ENCODE measurements around the gene PUSL1.

PUSL1 gene

DNA sequence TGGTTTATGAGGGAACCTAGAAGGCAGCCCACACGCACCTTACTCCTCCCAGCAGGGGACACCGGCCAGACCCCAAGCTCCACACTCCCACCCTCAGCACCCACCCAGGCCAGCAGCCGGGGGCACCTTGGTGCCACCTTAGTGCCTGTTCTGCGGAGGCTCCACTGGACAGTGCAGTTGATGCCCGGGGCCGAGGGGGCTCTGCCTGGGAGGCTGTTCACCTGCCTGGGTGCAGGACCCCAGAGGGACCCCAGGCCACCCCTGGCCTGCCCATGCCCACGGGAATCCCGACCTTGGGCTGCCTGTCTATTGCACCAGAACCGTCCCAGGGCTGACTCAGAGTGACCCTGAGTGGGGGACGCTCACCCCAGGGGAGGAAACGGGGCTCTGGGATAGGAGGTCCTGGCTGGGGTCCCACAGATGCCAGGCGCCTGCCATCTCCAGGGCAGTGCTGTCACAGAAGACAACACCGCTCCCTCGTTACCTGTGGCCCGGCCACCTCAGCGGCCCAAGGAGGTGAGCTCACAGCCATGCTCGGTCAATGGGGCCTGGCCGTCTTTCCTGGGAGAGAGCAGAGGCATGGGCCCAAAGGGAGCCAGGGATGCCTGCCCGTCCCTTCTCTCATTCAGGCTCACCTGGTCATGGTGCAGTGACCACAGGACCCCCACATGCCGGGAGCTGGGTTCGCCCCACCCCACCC lies 27.5 kb upstream of the PUSL1 start:
- no peak for DNase-seq

DNA sequence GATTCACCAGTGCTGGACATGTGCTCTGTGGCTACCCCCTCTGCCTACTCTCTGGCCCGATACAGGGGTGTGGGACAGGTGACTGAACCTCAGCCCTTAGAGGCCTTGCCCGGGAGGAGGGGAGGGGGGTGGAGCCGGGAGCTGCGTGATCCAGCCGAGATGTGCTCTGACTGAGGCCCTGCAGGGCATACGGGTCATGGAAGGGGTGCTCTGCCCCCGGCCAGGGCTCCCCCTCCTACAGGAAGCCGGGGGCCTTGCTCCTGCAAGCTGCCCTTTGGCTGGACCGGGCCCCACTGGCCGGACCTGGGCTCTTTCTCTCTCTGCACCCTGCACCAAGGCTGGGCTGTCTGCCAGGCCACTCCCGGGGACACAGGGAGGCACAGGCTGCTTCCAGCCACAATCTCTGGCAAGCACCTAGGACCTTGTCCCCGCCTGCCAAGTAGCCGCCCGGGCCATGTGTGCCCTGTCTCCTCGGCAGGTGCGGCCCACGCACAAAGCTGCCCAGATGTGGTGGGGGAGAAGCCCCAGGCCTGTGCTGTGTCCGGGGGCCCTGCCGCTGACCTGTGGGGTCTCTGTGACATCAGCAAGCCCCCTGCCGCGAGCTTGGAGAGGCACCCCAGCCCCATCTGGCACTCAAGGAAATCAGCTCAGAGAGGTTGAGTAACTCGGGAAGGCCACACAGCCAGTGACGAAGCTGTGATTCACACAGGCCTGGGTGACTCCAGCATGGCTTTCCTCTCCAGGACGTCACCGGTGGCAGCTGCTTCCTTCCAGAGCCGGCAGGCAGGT lies 26.7 kb upstream of the PUSL1 start:
- DNase-seq, result peak; percentile 46

DNA sequence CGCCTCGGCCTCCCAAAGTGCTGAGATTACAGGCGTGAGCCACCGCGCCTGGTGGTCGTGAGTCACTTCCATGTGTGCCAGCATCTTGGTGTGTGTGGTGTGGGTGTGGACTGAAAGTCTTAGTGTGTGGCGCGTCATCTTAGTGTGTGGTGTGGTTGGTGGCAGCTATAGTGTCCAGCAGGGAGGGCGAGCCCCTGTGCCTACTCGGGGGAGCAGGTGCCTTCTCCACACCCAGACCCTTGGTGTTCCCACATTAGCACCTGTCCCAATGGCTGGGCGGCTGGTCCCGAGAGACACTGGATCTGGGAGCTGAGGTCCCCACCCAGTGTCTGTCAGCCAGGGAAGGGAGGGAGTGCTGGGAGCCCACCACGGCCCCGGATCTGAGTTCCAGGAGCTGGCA lies 25.4 kb upstream of the PUSL1 start:
- peak; percentile 51 for DNase-seq

DNA sequence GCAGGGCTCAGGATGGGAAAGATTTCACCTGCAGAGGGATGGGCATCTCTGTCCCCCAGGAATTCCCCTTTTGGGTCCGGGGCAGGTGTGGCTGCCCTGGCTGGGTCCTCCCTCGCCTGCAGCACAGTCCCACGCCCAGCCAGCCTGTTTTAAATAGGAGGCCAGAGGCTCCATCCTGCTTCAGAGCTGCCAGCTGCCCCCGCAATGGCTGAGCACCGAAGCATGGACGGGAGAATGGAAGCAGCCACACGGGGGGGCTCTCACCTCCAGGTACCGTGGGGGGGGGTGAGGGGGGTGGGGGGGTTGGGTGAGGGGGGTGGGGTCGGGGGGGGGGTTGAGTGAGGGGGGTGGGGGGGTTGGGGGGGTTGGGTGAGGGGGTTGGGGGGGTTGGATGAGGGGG lies 24.6 kb upstream of the PUSL1 start:
- no peak for DNase-seq

DNA sequence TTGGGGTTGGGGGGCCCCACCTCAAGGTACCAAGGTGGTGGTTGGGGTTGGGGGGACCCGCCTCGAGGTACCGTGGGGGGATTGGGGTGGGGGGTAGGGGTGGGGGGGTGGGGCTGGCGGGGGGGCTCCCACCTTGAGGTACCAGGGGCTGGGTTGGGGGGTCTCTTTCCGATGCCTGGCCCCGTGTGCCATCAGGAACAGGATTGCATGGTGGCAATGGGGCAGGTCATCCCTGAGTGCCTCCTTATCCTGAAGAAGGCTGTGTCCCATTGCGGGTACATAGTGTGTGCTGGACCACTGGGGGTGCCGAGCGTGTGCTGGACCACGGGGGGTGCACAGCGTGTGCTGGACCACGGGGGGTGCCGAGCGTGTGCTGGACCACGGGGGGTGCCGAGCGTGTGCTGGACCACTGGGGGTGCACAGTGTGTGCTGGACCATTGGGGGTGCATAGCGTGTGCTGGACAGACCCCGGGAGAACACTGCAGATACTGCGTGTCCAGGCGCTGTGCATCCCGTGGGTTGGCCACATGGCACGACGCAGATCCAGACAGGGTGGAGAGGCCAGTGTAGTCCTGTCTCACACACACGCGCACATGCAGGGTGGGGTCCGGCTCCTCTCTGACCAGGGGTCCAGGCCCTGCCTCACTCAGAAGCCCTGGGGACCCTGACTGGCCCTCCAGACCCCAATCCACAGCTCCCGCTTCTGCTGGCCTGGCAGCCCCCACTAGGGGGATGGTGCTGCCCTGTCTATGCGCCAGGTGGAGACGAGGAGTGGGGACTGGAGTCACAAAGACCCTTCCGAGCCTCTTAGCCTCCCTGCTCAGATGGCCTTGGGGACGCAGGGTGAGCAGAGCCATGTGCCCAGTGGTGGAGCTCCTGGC lies 23.9 kb upstream of the PUSL1 start:
- DNase-seq, result no peak

DNA sequence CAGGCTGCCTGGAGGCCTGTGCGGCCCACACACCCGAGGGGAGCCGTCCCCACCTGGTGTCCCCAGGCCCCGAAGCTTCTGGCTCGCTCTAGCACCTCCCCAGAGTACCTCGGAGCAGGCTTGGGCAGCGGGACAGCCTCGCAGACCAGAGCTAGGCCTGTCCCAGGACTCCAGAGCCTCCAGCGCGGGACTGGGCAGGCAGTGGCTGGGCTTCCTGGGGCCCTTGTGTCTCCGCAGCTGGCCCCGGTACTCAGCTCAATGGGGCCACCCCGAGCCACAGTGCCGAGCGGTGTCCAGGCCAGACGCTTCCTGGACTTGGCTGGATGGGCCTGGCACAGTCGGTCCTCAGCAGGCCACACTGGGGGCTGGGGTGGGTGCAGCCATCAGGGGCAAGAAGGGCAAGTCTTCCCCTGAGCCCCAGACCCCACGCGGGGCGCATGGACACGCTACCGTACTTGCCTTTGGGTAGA lies 23.3 kb upstream of the PUSL1 start:
- no peak for DNase-seq

DNA sequence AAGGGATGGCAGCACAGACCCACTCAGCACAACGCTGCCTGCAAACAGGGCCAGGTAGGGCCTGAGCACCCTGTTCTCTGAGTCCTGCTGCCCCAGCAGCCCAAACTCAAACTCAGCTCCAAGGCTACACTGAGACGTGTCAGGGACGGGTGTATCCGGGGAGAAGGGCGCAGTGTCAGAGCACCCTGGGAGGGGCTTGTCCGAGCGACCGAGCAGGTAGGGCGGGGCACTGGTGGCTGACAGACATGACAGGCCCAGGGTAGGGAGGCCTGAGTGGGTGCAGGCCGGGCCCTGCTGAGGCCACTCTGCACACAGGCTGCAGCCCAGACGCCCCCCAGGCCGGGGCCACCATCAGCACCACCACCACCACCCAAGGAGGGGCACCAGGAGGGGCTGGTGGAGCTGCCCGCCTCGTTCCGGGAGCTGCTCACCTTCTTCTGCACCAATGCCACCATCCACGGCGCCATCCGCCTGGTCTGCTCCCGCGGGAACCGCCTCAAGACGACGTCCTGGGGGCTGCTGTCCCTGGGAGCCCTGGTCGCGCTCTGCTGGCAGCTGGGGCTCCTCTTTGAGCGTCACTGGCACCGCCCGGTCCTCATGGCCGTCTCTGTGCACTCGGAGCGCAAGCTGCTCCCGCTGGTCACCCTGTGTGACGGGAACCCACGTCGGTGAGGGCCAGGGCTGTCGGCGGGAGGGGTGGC lies 22.6 kb upstream of the PUSL1 start:
- DNase-seq, result no peak

DNA sequence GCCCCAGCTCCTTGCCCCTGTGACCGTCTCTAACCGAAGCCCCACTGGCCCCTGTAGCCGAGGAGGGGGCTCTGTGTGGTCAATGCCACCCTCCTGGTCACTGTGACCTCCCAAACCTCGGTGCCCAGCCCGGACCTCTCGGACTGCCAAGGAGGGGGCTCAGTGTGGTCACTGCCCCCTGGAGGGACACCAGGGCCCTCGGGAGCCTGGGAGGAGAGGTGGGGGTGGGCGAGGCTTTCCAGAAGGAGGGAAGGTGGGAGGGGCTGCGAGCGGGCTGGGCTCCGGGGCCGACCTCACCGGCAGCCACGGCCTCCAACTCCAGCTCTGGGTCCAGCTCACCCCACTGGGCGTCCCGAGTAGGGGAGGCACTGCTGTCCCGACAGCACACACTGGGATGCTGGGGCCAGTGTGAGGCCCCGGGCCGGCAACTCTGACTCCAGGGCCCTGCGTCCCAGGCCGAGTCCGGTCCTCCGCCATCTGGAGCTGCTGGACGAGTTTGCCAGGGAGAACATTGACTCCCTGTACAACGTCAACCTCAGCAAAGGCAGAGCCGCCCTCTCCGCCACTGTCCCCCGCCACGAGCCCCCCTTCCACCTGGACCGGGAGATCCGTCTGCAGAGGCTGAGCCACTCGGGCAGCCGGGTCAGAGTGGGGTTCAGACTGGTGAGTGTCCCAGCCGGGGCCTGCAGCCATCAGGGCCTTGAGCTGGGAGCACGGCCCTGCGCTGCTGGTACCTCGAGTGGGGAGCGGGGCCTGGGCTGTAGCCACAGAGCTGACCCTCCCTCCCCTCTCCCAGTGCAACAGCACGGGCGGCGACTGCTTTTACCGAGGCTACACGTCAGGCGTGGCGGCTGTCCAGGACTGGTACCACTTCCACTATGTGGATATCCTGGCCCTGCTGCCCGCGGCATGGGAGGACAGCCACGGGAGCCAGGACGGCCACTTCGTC lies 21.8 kb upstream of the PUSL1 start:
- DNase-seq, result no peak

DNA sequence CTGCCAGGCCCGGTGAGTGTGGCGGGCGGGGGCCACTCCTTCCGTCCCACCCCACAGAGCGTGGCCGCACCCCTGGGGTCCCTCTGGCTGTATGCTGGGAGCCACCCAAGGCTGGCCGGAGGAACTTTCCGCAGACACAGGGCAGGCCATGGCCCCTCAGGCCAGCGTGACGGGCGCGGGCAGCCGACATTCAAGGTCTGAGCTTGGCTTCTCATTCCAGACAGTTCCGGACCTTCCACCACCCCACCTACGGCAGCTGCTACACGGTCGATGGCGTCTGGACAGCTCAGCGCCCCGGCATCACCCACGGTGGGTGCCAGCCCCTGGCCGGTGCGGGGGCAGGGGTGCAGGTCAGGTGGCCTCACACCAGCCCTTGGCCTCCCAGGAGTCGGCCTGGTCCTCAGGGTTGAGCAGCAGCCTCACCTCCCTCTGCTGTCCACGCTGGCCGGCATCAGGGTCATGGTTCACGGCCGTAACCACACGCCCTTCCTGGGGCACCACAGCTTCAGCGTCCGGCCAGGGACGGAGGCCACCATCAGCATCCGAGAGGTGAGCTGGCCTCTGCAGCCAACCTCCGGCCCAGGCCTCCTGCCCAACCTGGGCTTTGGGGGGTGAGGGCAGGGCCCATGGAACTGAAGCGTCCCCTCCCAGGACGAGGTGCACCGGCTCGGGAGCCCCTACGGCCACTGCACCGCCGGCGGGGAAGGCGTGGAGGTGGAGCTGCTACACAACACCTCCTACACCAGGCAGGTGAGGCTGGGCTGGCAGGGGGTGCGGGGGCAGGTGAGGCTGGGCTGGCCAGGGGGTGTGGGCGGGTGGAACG lies 20.9 kb upstream of the PUSL1 start:
- no peak for DNase-seq

DNA sequence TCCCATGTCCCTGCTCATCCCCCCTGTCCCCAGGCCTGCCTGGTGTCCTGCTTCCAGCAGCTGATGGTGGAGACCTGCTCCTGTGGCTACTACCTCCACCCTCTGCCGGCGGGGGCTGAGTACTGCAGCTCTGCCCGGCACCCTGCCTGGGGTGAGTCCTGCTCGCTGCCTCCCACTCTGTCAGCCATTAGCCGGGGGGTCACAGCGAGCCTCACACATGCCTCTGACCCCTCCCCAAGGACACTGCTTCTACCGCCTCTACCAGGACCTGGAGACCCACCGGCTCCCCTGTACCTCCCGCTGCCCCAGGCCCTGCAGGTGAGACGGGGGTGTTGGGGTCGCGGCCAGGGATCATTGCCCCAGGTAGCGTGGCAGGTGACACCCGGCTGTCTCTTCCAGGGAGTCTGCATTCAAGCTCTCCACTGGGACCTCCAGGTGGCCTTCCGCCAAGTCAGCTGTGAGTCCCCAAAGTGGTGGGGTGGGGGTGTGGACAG lies 18.1 kb upstream of the PUSL1 start:
- DNase-seq, result peak; percentile 76

DNA sequence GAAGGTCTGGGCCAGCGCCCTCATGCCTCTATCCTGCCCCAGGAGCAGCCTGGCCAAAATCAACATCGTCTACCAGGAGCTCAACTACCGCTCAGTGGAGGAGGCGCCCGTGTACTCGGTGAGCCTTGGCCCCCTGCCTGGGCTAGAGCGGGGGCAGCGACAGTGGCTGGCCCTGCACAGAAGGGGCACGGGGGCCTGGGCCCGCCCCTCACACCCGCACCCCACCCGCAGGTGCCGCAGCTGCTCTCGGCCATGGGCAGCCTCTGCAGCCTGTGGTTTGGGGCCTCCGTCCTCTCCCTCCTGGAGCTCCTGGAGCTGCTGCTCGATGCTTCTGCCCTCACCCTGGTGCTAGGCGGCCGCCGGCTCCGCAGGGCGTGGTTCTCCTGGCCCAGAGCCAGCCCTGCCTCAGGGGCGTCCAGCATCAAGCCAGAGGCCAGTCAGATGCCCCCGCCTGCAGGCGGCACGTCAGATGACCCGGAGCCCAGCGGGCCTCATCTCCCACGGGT lies 17.3 kb upstream of the PUSL1 start:
- no peak for DNase-seq

DNA sequence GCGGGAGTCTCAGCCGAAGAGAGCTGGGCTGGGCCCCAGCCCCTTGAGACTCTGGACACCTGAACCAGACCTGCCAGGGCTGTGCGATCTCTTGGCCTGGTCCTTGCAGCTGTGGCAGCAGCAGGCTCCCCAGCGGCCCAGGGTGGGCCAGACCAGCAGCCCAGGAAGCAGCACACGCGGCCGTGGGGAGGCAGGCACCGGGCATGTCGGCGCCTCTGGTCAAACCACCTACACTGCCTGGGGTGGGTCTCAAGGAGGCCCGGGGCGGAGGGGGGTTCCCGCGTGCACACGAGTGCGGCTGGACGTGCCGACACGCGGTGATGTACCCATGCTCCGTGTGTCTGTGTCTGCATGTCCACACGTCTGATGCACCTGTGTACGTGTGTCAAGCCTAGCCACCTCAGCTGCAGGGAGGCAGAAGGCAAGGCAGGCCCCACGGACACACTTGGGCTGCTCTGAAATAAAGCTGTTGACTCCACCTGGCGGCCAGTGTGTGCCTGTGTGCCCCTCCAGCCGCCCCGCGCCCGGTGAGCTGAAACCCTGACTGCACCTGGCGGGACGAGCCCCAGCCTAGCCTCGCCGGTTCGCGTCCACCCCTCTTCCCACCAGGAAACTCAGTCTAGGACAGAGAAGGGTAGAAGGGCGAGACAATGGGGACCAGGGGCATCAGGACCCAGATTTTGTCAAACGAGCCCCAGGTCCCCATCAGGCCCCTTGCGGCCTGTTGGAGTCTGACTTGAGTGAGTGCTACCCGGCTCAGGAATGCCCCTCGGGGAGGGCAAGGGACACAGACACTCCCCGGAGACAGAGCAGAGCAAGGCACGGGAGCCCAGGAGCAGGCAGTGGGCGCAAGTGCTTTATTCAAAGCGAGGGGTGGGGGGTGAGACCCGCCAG lies 16.6 kb upstream of the PUSL1 start:
- peak; percentile 75 for DNase-seq

DNA sequence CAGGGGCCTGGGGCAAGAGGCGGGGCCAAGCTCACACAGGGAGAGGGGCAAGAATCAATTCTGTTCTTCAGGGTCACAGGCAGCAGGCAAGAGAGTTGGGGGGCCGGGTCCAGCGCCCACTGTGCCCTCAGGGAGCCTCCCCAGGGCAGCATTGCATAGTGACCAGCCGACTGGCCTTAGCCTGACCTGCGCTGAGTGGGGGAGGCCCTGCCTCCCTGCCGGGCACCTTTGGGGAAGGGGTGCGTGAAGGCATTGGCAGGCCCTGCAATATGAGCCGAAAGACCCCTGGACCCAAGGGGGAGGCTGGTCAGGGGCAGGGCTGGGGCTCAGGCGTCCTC lies 16.0 kb upstream of the PUSL1 start:
- no peak for DNase-seq

DNA sequence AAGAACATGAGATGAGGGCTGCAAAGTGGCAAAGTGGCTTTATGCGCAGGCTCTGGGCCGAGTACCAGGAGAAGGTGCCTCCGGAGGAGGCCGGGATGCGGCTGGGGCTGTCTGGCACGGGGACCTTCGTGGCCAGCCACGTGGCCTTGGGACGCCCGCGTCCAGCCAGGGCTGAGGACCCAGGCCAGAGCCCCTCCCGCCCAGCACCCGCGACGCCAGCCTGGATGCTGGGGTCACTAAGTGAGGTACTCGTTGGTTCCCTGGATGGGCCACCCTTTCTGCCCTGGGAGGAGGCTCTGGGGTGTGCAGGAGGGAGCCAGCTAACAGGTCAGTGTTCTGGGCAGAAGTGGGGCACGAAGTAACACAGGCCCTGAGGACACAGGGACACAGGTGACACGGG lies 15.5 kb upstream of the PUSL1 start:
- no peak for DNase-seq

DNA sequence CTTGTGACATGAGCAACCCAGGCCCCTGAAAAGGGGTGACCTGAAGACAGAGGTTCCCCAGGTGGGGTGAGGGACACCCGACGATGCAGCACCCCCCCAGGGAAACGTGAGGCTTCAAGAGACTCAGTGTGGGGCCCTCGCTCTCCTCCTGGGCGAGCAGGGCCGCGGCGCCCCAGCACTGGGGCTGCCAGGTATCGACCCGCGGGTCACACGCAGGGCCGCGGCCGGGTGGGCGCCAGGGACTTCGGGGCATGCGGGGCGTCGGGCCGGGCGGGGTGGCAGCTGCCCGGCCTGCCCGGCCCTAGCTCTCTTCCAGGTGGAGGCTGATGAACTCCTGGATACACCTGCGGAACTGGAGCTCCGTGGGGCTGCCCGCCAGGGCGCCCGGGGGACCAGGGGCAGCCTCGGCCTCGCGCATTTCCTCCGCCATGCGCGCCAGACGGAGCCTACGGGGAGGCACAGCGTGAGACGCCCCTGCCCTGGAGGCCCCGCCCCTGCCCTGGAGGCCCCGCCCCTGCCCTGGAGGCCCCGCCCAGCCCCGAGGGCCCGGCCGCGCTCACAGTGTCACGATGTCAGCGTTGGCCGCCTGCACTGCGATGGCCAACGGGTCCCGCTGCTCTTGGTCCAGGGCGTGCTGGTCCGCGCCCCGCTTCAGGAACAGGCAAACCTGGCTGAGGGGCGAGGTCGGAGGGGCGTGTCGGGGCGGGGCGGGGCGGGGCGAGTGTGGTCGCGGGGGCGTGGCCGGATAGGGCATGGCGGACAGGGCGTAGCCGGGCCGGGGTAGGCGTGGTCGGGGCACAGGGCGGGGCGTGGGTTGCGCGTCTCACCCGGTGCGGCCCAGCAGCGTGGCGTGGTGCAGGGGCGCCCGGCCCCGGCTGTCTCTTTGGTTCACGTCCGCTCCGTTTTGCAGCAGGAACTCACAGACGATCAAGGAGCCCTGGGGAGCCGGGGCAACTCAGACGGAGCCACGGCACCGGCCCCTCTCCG lies 14.8 kb upstream of the PUSL1 start:
- no peak for DNase-seq

DNA sequence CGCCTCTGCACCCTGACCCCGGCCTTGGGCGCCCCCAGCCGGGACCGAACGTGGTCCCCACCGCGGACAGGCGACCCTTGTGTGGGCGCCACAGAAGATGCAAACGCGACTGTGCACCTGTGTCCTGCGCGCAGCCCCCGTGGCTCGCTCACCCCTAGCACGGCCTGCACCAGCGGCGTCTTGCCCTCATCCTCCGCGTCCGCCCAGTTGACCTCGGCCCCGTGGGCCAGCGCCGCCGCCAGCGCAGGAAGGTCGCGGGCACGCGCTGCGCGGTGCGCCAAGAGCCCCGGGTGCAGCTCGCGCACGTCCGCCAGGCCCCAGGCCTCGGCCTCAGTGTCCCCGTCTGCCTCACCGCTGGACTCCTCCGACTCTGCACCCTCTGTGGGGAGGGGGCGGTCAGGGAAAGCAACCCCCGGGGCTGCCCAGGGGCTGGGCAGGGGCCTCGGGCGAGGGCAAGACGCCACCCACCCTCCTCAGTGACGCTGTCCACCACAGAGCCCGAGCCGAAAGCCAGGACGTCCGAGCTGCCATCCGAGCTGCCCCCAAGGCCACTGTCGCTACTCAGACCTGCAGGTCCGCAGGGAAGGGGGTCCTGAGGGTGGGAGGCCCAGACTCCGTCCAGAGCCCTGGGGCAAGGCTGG lies 14.0 kb upstream of the PUSL1 start:
- no peak for DNase-seq

DNA sequence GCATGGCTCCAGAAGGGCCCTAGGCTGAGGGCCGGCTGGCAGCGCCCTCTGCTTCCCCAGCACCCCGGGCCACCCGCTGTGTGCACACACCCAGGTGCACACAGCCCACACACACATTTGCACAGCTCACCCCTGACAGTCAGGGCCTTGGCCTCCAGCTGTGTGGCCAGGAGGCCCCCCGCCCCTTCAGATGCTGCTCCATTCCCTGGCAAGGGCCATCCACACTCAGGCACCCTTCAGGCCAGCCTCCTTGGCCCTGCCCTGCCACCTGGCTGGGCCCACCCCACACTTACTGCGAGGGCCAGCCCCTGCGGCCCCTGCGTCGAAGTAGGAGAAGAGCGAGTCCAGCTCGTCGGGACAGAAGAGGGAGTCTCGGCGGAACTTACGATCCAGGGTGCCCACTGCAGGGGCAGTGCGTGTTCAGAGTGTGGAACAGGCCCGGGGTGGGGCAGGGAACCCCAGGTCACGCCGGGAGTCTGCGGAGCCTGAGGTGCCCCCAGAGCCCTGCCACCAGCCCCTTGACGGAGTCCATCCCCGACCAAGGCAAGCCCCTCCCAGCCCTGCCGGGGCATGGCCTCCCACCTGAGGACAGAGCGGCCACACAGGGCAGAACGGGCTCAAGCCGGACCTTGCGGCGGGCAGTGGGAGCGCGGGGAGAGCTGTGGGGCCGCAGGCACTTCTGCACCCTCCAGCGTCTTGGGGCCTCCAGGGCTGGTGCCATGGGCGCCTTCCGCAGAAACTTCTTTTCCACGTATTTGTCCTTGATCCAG lies 13.1 kb upstream of the PUSL1 start:
- DNase-seq, result no peak

Measured in stimulated activated CD4-positive, alpha-beta T cell treated with anti-CD3 and anti-CD28 coated beads, Interleukin-15, amount 100 ng/mL, for 24 hours (primary cell).